ENCODE data around the gene FBXL22. TPM values are rescaled to one million over a fixed set of nuclear protein-coding genes. Genes with fewer than 3 reads are reported as not detected.
"Not testable (repeated sequence)": the region's sequence is repeated elsewhere in the genome, so short reads cannot be mapped to it uniquely, and the experiment has no call there.

FBXL22 gene
- total RNA-seq, 4 donors from 2014 or later = 0.56 to 2.8 (median 0.60) TPM; not detected in 1

DNA sequence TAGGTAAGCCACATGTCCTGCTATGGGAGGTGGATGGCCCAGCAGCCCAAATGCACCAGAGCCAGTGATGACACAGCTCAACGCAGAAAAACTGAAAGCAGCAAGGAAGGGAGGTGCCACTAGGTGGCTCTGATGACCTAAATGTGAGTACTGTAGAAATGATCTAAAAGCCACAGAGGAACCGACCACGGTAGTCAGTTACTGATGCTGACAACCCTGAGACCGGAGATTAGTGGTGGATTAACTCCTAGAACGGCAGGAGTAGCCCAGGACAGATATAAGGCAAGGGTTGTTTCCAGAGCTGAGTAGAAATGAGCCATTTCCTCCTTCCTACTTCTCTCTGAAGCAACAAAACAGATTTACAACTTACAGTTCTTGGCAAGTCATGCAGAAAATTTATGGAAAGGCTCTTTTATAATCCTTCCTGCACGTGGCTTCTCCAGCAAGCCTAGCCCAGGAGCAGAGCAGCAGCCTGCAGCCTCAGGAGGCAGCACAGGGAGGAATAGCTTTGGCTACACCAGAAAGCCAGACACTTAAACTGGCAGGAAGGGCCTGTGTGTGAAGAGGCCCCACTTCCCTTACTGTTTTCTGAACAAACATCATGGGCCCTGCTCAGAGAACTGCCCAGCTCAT, 13.1 kb downstream of the FBXL22 start:
- ATAC-seq (ENCODE audit: low FRiP score) (peak; percentile 63), DNase-seq (ENCODE audit: low spot score) (no peak)
- TF ChIP-seq, protein P1, sequence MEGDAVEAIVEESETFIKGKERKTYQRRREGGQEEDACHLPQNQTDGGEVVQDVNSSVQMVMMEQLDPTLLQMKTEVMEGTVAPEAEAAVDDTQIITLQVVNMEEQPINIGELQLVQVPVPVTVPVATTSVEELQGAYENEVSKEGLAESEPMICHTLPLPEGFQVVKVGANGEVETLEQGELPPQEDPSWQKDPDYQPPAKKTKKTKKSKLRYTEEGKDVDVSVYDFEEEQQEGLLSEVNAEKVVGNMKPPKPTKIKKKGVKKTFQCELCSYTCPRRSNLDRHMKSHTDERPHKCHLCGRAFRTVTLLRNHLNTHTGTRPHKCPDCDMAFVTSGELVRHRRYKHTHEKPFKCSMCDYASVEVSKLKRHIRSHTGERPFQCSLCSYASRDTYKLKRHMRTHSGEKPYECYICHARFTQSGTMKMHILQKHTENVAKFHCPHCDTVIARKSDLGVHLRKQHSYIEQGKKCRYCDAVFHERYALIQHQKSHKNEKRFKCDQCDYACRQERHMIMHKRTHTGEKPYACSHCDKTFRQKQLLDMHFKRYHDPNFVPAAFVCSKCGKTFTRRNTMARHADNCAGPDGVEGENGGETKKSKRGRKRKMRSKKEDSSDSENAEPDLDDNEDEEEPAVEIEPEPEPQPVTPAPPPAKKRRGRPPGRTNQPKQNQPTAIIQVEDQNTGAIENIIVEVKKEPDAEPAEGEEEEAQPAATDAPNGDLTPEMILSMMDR (IDR thresholded peaks at IDR 0.05) = no peak

DNA sequence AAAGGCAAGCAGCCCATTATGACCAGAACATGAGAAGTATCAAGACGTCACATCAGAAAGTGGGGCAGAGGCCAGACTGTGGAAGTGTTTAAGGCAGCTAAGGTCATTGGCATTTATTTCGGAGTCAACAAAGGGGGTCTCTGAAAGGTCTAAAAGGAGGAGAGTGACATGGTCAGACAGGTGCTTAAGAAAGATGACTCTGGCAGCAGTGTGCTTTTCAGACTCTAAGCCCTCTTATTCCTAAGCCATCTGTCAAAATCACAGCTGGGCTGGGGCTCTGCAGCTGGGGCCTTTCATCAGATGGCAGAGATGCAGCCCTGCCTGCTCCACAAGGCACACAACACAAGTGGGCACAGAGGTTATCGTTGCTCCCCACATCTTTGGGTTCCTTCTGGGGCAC, 14.0 kb downstream of the FBXL22 start:
- no peak for DNase-seq (ENCODE audit: low spot score)
- no peak for ATAC-seq (ENCODE audit: low FRiP score)
- TF ChIP-seq, protein P1 (IDR thresholded peaks at IDR 0.05) = no peak

DNA sequence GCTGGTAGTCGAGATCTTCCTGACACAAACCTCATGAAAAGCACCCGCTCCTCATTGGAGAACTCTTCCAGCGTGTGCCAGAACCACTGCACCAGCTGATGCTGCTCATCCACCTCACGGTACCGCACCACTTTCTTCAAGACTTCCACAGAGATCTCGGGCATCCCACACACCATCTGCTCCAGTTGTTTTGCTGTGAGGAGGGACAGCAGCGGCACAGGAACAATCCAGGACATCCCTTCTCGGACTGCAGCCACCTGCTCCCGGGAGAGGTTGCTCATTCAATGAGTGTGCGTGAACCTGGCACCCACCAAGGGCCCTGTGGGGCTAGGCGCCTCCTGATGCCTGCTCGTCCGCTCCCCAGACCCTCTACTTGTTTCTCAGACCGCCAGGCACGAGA, 15.1 kb downstream of the FBXL22 start:
- ATAC-seq (ENCODE audit: low FRiP score) (no peak), DNase-seq (ENCODE audit: low spot score) (no peak)
- TF ChIP-seq, protein P1 (IDR thresholded peaks at IDR 0.05) = no peak

DNA sequence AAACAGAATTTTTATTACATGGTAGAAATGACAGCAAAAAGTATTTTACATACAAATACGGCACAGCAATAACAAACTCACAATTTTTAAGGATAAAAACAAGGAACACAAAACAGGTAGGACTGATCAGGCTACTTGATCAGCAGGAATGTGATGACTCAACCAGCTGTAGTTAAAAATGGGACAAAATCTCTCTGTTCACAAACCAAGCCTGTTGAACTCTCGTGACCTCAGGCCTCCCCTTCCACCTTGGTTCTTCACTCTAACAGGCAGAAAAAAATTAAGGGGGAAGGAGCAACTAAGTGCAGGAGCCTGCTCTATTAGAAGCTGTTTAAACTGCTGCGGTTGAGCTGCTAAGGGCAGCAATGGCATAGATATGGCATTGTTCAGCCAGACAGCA, 18.7 kb downstream of the FBXL22 start:
- TF ChIP-seq, protein P1 (IDR thresholded peaks at IDR 0.05) = no peak
- no peak for ATAC-seq (ENCODE audit: low FRiP score)
- no peak for DNase-seq (ENCODE audit: low spot score)

DNA sequence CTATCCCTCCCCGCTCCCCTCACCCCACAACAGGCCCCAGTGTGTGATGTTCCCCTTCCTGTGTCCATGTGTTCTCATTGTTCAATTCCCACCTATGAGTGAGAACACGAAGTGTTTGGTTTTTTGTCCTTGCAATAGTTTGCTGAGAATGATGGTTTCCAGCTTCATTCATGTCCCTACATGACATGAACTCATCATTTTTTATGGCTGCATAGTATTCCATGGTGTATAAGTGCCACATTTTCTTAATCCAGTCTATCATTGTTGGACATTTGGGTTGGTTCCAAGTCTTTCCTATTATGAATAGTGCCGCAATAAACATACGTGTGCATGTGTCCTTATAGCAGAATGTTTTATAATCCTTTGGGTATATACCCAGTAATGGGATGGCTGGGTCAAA, 20.0 kb downstream of the FBXL22 start:
- ATAC-seq (ENCODE audit: low FRiP score); DNase-seq (ENCODE audit: low spot score): not testable (repeated sequence)

DNA sequence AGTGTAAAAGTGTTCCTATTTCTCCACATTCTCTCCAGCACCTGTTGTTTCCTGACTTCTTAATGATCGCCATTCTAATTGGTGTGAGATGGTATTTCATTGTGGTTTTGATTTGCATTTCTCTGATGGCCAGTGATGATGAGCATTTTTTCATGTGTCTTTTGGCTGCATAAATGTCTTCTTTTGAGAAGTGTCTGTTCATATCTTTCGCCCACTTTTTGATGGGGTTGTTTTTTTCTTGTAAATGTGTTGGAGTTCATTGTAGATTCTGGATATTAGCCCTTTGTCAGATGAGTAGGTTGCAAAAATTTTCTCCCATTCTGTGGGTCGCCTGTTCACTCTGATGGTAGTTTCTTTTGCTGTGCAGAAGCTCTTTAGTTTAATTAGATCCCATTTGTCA, 20.4 kb downstream of the FBXL22 start:
- ATAC-seq (ENCODE audit: low FRiP score); DNase-seq (ENCODE audit: low spot score): not testable (repeated sequence)

DNA sequence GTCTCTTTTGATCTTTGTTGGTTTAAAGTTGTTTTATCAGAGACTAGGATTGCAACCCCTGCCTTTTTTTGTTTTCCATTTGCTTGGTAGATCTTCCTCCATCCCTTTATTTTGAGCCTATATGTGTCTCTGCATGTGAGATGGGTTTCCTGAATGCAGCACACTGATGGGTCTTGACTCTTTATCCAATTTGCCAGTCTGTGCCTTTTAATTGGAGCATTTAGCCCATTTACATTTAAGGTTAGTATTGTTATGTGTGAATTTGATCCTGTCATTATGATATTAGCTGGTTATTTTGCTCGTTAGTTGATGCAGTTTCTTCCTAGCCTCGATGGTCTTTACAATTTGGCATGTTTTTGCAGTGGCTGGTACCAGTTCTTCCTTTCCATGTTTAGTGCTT, 23.6 kb downstream of the FBXL22 start:
- DNase-seq (ENCODE audit: low spot score) = not testable (repeated sequence)

DNA sequence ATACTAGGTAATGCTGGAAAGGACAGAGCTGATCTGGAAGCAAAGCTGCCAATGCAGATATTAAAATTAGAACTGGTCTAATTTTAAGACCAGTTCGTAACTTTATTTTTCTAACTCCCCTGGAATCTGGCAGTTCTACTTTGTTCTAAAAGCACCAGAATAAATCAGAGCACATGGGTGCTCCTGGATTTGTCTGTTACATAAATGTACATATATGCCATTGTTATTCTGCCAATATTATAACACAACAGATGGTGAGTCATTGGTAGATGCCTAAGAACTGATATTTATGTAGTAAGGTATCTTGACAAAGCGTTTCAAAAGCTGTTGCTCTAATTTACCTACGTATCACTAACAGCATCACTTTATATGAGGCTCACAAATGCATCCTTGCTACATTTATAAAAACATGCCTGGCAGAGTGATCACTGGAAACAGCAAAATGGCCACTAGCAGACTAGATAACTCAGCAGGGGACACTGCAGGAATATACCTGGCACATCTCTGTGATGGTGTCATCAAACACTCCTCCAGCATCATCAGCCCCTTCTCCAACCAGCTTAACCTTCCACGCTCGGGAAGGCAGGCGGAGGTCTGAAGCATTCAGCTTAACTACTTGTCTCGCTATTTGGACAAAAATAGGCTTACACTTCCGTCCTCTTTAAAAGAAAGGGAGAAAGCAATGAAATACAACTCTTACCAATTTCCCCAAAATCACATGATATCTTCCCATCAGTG, 26.2 kb downstream of the FBXL22 start:
- TF ChIP-seq, protein P1 (IDR thresholded peaks at IDR 0.05) = no peak
- DNase-seq (ENCODE audit: low spot score) (no peak), ATAC-seq (ENCODE audit: low FRiP score) (no peak)

More for the DNA sequence above, 23.6 kb downstream of the FBXL22 start:
- ATAC-seq (ENCODE audit: low FRiP score) = not testable (repeated sequence)

Measured in omental fat pad (tissue), 4 donors.